GM12891 (cell line): ENCODE results near the gene EAF2.
A peak's percentile ranks its signal among the peaks of the same experiment; 100 is the strongest.
"Not testable (repeated sequence)": the region's sequence is repeated elsewhere in the genome, so short reads cannot be mapped to it uniquely, and the experiment has no call there.

Source experiments
- DNase-seq: peaks from one replicate; pipeline ENCODE4 v3.0.0; 2011; ENCODE audit warnings: low spot score; ENCODE audit not compliant: insufficient read length
- FAIRE-seq: peaks from 2 replicates; lab custom pipeline; 2011; peaks lifted over from hg19 to GRCh38; lab: Jason Lieb, UNC
- PAX5 ChIP-seq: IDR thresholded peaks from 2 replicates; pipeline ENCODE4 v1.6.1; 2011; ENCODE audit warnings: low read length, moderate library complexity, mild to moderate bottlenecking; ENCODE audit not compliant: insufficient read depth, severe bottlenecking
- POLR2A ChIP-seq: IDR thresholded peaks from 2 replicates; pipeline ENCODE4 v1.6.1; 2011; ENCODE audit warnings: low read depth, low read length, control low read depth
- POLR2AphosphoS5 ChIP-seq: IDR thresholded peaks from 2 replicates; pipeline ENCODE4 v1.6.1; 2011; ENCODE audit warnings: low read depth, low read length, control low read depth
- POU2F2 ChIP-seq: IDR thresholded peaks from 2 replicates; pipeline ENCODE4 v1.6.1; 2011; ENCODE audit warnings: low read depth, mild to moderate bottlenecking, control low read depth, low read length, moderate library complexity
- SPI1 ChIP-seq: IDR thresholded peaks from 2 replicates; pipeline ENCODE4 v1.6.1; 2011; ENCODE audit warnings: low read depth, low read length, control low read depth
- TAF1 ChIP-seq: IDR thresholded peaks from 2 replicates; pipeline ENCODE4 v1.6.1; 2011; ENCODE audit warnings: low read depth, low read length, control low read depth

Gene EAF2

DNA sequence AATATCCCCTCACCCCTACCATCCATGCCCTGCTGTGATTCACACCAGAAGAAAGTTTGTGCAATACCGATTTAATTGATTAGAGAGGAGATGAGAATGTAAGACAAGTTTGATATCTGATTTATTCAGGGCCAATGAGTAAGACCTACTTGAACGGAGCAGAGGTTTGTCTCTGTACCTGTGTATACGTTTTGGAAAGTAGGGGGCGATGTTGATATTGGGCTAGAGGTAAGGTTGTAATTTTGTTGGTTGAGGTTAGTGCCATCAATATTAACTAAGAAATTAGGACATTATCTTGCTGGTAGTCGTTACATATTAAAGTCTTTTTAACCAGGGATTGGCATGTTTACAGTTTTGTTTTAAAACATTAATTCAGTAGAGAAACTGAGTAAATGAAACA lies 20.5 kb downstream of the EAF2 start:
- FAIRE-seq, result peak; percentile 81

DNA sequence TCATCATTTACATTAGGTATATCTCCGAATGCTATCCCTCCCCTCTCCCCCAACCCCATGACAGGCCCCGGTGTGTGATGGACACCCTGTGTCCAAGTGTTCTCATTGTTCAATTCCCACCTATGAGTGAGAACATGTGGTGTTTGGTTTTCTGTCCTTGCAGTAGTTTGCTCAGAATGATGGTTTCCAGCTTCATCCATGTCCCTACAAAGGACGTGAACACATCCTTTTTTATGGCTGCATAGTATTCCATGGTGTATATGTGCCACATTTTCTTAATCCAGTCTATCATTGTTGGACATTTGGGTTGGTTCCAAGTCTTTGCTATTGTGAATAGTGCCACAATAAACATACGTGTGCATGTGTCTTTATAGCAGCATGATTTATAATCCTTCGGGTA lies 22.8 kb downstream of the EAF2 start:
- not testable (repeated sequence) for FAIRE-seq, DNase-seq

More for the DNA sequence above, 20.5 kb downstream of the EAF2 start:
- no peak for TF ChIP-seq POLR2A
- TF ChIP-seq SPI1, result no peak
- no peak for DNase-seq

DNA sequence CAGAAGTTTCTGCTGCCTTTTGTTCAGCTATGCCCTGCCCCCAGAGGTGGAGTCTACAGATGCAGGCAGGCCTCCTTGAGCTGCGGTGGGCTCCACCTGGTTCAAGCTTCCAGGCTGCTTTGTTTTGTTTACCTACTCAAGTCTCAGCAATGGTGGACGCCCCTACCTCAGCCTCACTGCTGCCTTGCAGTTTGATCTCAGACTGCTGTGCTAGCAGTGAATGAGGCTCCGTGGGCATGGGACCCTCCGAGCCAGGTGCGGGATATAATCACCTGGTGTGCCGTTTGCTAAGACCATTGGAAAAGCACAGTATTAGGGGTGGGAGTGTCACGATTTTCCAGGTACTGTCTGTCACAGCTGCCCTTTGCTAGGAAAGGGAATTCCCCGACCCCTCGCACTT lies 28.2 kb downstream of the EAF2 start:
- DNase-seq, FAIRE-seq: not testable (repeated sequence)

- FAIRE-seq, result peak; percentile 52
- no peak for DNase-seq
- TF ChIP-seq PAX5 (no peak), POLR2A (no peak), POLR2AphosphoS5 (no peak), SPI1 (no peak), POU2F2 (no peak)
Measured at GRCh38 chr3:121863801-121864200, 28.8 kb downstream of the EAF2 start.

DNA sequence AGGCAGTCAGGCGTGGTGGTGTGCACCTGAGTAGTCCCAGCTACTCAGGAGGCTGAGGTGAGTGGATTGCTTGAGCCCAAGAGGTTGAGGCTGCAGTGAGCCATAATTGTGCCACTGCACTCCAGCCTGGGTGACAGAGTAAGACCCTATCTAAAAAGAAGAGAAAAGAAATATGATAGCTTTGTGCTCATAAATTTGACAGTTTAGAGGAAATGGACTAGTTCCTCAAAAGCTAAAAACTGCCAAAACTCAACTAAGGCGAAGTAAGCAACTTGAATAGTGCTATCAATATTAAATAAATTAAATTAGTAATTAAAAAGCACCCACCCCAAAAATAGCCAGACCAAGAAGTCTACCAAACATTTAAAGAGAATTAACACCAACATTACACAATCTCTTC lies 34.7 kb downstream of the EAF2 start:
- TF ChIP-seq POLR2AphosphoS5, result no peak
- TF ChIP-seq POLR2A, result no peak
- TF ChIP-seq POU2F2, result no peak
- TF ChIP-seq PAX5, result no peak
- no peak for TF ChIP-seq TAF1
- no peak for TF ChIP-seq SPI1
- no peak for FAIRE-seq
- no peak for DNase-seq

- DNase-seq (no peak), FAIRE-seq (no peak)
- TF ChIP-seq PAX5, result no peak
- no peak for TF ChIP-seq POLR2AphosphoS5
- TF ChIP-seq POLR2A, result no peak
- TF ChIP-seq POU2F2, result no peak
- no peak for TF ChIP-seq TAF1
- no peak for TF ChIP-seq SPI1
Measured at GRCh38 chr3:121870717-121871116, 35.7 kb downstream of the EAF2 start.

DNA sequence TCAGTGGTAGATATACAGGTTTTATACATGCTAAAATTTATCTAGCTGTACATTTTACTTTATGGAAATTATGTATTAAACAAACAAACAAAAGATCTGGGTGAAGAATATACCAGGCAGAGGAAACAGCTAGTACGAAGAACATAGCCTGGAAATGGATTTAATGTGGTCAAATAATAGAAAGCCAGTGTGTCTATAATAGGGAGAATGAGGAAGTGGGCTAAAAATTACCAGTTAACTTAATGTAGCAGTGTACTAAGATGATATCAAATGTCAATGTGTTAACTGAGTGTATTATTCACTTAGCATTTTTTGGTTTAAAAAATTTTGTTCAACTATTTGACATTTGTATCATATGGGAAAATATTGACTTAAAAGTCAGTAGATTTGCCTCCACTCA lies 36.4 kb downstream of the EAF2 start:
- peak; percentile 20 for FAIRE-seq
- TF ChIP-seq TAF1, result no peak
- no peak for TF ChIP-seq POLR2AphosphoS5
- TF ChIP-seq SPI1, result peak; percentile 65; the same call in 1 of the 2 replicates
- TF ChIP-seq POU2F2, result no peak
- TF ChIP-seq PAX5, result no peak
- no peak for DNase-seq

DNA sequence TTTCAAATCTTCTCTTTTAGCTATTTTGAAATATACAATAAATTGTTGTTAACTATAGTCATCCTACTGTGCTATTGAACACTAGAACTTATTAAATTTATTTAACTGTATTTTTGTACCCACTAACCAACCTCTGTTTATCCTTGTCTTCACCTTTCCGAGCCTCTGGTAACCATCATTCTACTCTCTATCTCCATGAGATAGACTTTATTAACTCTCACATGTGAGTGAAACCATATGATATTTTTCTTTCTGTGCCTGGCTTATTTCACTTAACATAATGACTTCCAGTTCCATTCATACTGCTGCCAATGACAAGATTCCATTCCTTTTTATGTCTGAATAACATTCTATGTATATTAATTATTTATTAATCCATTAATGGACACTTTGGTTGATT lies 43.4 kb downstream of the EAF2 start:
- no peak for FAIRE-seq
- TF ChIP-seq POLR2A (no peak), PAX5 (no peak), POU2F2 (no peak), SPI1 (no peak), POLR2AphosphoS5 (no peak), TAF1 (no peak)
- DNase-seq, result no peak

DNA sequence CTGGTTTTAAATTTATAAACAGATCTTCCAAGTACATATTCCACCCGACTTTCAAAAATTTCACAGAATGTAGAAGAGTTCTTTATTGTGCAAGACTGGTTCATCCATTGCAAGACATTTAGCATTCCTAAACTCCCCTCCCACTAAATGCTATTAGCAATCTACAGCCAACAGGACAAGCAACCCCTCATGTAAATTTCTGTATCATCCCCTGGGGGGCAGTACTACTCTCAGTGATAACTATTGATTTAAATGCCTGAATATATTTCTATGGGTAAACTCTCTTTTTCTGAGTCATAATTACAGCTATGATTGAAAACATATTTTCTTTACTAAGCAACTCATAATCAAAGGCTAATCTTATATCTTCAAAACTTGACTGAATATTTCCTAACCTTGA lies 48.5 kb downstream of the EAF2 start:
- TF ChIP-seq PAX5 (no peak), POLR2AphosphoS5 (no peak), POLR2A (no peak), TAF1 (no peak), POU2F2 (no peak), SPI1 (no peak)
- DNase-seq, result no peak
- FAIRE-seq, result no peak

DNA sequence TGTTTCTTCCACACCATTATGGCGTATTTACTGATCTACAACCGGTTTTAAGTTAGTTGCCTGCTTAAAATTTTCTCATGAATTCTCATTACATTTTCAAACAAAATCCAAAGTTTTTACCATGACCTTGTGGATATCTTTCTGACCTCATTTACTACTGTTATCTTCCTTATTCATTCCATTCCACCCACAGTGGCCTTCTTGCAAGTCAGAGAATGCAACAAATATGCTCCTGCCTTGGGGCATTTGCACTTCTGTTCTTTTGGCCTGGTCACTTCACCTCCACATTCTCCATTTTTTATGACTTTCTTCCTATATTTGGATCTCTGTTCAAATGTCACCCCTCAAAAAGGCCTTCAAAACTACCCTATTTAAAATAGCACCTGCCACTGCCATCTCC lies 50.4 kb downstream of the EAF2 start:
- DNase-seq (no peak), FAIRE-seq (no peak)
- TF ChIP-seq SPI1 (no peak), POLR2AphosphoS5 (no peak), PAX5 (no peak), POLR2A (no peak), POU2F2 (no peak)

DNA sequence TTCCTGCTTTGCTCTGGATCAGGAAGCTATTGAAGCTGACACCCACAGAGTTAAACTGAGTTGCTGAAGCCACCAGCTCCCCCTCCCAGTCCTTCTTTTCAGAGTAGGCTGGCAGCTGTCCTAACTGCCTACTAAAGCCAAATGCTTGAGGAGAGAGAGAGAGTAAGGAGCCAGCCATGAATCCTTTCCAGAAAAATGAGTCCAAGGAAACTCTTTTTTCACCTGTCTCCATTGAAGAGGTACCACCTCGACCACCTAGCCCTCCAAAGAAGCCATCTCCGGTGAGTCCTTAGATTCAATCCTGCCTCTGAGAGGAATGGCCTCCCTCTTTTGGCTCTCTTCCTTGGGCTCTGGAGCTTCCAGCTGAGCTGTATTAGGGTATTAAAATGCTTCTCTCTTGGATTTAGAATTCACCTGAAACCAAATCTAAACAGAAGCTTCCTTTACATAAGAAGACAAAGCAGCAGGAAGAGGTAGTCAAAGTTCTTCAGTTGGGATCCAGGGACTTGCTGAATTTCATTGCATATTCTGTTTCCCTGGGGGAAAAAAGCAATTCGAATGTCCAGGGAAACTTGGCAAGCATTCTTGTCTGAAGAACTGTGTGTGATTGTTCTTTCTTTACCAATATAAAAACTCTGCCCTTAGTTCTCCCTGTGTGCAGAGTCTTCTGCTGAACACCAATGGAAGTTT lies 59.4 kb downstream of the EAF2 start, which contains the start of gene SLC15A2:
Gene SLC15A2 (plus strand): TSS at position 101 of the 690 bp plus-strand sequence. CDS start 76 bp downstream, at position 177.
- no peak for DNase-seq
- TF ChIP-seq SPI1 (no peak), POLR2A (no peak), POU2F2 (no peak), POLR2AphosphoS5 (no peak)
- FAIRE-seq, result no peak

- TF ChIP-seq POU2F2 (no peak), POLR2AphosphoS5 (no peak), TAF1 (no peak), POLR2A (no peak), SPI1 (no peak), PAX5 (no peak)
- FAIRE-seq (no peak), DNase-seq (no peak)
Measured at GRCh38 chr3:121895121-121895520, 60.1 kb downstream of the EAF2 start.
